GM19043 (cell line): ENCODE results near the gene UPP2.

Experiments
- ATAC-seq: cut with Tn5 transposase; IDR thresholded peaks from one replicate; pipeline ENCODE4 v1.9.1; 2021; ENCODE audit warnings: low read depth; ENCODE audit not compliant: unreplicated experiment

UPP2 gene

DNA sequence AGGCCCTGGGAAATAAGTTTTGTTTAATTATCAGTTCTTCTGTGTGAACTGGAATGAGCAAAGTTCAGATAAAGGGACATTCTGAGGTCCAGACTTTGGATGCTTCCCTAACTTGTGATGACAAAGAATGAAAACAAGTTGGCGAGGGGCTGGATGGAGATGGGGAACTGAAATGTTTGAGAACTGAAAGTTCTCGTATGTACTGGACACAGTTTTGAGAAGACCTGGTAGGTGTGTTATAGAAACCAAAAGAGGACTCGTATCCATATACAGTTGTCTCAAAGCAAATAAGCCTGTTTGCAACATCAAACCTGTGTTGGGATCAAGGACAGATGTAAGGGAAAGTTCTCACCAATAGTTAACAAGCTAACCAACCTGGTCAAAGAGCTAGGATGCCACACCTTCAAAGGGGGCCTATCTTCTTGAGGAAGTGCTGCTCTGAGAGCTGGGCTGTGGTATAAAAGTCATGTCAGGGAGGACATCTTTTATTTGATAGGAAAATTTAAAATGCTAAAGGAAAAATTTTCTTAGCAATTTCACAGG lies at the start of gene UPP2:
UPP2 (plus strand) TSS at position 493 of the 543 bp plus-strand sequence. CDS start 188 bp downstream, outside the sequence.
- no peak for ATAC-seq

DNA sequence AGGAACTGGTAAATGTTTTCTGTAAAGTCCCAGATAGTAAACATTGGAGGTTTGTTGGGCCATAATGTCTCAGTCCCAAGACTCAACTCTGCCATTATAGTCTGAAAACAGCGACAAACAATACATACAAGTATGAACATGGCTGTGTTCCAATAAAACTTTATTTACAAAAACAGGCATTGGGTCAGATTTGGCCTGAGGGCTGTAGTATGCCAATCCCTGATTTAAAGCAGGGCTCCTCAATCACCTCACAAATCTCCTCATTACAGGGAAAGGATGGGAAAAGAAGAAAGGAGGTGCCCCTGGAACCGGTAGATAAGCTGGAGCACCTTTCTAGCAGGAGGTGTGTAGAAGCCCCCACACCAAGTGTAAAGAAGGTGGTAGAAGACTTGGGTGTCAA lies 48.9 kb upstream of the UPP2 start:
- ATAC-seq: no peak

GRCh38 chr2:158056875-158057274 lies 44.8 kb upstream of the UPP2 start:
- no peak for ATAC-seq

GRCh38 chr2:158060160-158060834 lies 41.4 kb upstream of the UPP2 start:
- ATAC-seq: no peak

- no peak for ATAC-seq
Measured at GRCh38 chr2:158060835-158061435, 40.7 kb upstream of the UPP2 start.

DNA sequence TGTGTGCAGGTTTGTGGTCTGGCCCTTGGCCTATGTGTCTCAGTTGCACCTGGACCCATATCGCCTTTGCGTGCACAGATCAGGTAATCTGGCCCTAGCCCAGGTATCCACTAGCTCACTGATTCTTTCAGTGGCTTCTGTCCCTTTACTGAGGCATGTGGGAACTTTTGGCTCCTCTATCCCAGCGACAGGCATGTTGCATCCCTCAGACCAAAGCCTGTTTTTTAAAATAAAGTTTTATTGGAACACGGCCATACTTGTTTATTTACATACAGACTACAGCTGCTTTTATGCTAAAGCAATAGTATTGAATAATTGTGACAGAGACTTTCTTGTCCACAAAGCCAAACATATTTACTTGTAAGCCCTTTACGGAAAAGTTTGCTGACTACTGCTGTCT lies 39.9 kb upstream of the UPP2 start:
- ATAC-seq: no peak

DNA sequence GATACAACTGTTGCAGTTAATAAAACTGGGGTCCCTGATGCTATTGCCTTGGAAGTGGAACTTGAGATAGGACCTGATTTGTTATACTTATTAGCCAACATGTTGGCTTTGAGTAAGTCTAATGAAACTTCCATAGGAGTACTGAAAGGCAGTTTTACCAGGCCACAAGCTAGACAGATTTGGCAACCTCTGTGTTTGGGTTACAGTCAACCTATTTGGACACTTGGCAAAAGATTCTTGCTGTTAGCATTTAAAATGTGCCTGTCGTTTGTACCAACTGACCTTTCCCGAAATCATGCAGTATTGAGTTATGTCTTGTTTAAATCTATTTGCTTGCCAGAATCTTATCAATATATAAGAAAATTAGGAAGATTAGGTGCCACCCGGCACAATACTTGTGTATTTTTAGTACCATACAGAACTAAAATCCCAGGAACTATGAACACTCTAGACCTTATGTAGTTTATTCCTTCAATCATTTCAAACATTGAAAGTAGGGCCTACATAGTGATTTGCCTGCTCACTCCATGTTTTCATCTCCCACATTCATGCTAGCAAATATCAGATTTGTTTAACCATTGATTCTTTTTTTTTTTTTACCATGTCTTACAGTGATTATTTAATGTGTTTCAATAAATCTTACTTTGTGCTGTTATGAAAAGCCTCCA lies 35.5 kb upstream of the UPP2 start:
- no peak for ATAC-seq

DNA sequence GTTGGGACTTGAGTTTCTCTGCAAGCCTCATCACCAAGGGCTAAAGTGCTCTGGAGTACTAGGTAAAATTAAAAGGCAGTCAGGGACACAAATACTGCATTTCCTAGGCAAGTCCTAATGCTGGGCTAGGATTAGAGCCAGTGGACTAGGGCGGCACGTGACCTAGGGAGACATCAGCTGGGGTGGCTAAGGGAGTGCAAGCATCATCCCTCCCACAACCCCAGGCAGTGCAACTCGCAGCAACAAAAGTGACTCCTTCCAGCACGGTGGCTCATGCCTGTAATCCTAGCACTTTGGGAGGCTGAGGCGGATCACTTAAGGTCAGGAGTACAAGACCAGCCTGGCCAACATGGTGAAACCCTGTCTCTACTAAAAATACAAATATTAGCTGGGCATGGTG lies 30.7 kb upstream of the UPP2 start:
- ATAC-seq: no peak

GRCh38 chr2:158072361-158072760 lies 29.3 kb upstream of the UPP2 start:
- ATAC-seq: no peak

- no peak for ATAC-seq
Measured at GRCh38 chr2:158079672-158080071, 22.0 kb upstream of the UPP2 start.

- ATAC-seq: no peak
Measured at GRCh38 chr2:158088093-158088492, 13.6 kb upstream of the UPP2 start.

DNA sequence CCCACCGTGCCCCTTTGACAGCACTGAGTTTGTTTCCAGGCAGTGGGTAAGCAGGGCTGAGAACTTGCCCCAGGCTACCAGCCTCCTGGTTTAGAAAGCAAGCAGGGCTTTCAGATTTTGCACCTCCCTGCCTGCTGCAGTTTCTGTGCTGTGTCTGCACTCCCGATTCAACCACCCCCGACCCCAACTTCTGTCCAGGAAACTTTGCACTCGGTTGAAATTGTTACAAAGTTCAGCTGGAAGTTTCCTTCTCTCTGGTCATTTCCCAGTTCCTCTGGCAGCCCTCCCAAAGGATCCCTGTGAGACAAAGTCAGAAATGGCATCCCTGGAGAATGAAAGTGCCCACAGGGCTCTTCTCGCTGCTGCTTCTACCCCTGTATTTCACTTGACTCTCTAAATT lies 12.4 kb upstream of the UPP2 start:
- ATAC-seq: no peak

DNA sequence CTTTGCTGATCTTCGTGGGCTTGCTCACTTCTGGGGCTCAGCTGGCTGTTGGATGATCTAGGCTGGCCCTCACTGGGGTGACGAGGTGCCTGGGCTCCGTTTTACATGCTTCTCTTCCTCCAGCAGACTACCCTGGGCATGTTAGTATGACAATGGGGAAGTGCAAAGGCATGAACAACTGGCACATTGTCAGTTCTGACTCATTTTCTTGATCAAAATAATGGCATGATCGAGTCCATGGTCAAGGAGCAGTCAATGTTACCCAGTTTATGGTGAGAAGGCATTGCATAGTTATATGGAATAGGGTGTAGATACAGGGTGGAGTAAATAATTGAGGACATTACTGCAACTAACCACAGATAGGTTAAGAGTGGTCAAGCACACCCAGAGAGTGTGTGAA lies 10.0 kb upstream of the UPP2 start:
- no peak for ATAC-seq

- ATAC-seq: no peak
Measured at GRCh38 chr2:158094487-158095092, 7.1 kb upstream of the UPP2 start.

DNA sequence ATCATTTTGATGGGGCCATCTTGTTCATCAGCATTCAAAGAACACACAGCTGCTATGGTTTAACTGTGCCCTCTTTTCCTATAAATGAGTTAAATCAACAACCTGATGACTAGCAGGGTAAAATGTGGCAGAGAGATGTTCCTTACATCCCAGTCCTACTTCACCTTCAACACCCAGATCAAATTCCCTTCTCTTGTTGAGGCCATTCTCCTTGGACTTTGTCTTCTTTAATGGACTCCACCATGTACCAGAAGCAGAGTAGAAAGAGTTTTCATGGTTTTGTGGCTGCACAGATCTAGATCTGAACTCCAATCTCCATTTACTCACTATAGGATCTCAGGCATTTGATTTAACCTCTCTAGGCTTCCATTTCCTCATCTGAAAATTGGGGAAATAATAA lies 6.4 kb upstream of the UPP2 start:
- ATAC-seq: no peak

DNA sequence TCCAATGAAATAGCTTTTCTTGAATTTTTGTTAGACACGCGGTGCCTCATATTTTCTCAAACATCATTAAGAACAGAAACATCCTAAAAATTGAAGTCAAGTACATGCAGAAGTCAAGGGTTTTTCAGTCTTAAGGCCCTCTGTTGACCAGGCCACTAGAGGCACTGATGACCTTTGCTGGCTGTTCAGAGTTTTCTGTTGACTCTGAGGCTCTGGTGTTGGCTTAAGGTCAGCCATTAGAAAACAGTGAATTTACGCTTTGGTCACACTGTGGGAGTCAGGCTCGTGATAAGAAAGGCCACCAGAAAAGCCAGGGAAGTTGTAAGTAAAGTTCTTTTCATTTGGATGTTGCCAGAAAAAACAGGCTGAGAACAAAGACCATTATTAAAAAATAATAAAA lies 5.8 kb upstream of the UPP2 start:
- ATAC-seq: no peak

DNA sequence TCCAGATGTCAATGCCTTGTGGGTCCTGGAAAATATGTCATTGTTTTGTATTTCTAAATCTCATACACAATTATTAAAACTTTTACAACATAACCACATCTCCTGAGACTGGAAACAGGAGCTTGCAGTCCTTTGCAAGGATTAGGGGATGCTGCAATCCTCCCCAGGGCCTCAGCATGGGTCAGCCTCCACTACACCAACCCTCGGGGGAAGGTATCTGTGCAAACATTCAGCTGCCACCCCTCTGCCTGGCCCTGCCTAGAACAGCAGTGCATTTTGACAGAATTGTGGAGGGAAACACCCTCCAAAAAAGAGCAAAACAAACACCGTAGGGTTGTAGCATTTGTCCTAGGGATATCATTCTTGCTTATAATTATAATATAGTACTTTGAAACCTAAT lies 4.2 kb upstream of the UPP2 start:
- no peak for ATAC-seq

- no peak for ATAC-seq
Measured at GRCh38 chr2:158098178-158098577, 3.5 kb upstream of the UPP2 start.

- ATAC-seq: no peak
Measured at GRCh38 chr2:158099716-158100115, 2.0 kb upstream of the UPP2 start.

DNA sequence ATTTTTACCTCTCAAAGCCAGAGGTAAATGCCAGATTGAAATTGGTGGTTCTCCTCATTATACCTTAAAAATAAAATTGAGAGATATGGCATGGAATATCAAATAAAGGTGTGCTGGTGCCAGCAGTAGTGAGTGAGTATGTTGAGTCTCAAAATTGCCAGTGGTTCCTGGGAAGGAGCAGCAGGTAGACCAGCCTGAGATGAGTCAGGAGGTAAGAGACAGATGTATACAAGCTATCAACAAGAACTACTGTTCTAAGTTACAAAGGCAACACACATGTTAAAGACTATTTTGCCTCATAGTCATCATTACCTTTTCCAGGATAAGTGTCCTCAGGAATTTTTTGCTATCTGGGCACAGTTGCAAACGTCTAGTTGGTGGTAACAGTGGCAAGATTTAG lies 1.3 kb upstream of the UPP2 start:
- ATAC-seq: no peak

GRCh38 chr2:158102446-158102845 lies 770 bp downstream of the UPP2 start:
- no peak for ATAC-seq
